Posterior cingulate gyrus (tissue), 11 donors: ENCODE measurements around the gene IRF1.
"Not testable (repeated sequence)": the region's sequence is repeated elsewhere in the genome, so short reads cannot be mapped to it uniquely, and the experiment has no call there.

Experiments
- DNase-seq, 10 donors: peaks; one replicate each; pipeline versions ENCODE4 v3.0.0 to v3.0.0-alpha.2; 2020 to 2021; ENCODE audit warnings: mixed read lengths in 3 of 10
- intact Hi-C: fragments of 100-400 bp; cut with DNase I; formaldehyde crosslinking; loops from one replicate; pipeline ENCODE4 v1.15.1; 2023

The IRF1 gene

GRCh38 chr5:132449060-132449459 lies 41.5 kb downstream of the IRF1 start:
- no peak for DNase-seq
- intact Hi-C loops: no loop called here

GRCh38 chr5:132447196-132447595 lies 43.4 kb downstream of the IRF1 start:
- no peak for DNase-seq
- intact Hi-C loops: no loop called here

- intact Hi-C loops: no loop called here
- DNase-seq: peak in 3 of 10 donors; percentile 34 to 83 (median 61)
Observed at GRCh38 chr5:132446621-132447020, 44.0 kb downstream of the IRF1 start.

GRCh38 chr5:132445930-132446329 lies 44.6 kb downstream of the IRF1 start:
- intact Hi-C loops: no loop called here
- peak in 1 of 10 donors; percentile 27 for DNase-seq

GRCh38 chr5:132445640-132445923 lies 45.0 kb downstream of the IRF1 start:
- intact Hi-C loops: no loop called here
- no peak for DNase-seq

GRCh38 chr5:132444841-132445639 lies 45.5 kb downstream of the IRF1 start:
- intact Hi-C loops: no loop called here
- DNase-seq: no peak

- peak in 1 of 10 donors; percentile 37 for DNase-seq
Observed at GRCh38 chr5:132444061-132444460, 46.5 kb downstream of the IRF1 start.

GRCh38 chr5:132439521-132440089 lies 51.0 kb downstream of the IRF1 start:
- intact Hi-C loops: no loop called here
- DNase-seq: peak in 2 of 10 donors; percentile 35 to 81

More at GRCh38 chr5:132444061-132444460, 46.5 kb downstream of the IRF1 start:
- intact Hi-C loops: no loop called here

- peak in 1 of 10 donors; percentile 52 for DNase-seq
- intact Hi-C loops: no loop called here
Observed at GRCh38 chr5:132438917-132439316, 51.7 kb downstream of the IRF1 start.

- DNase-seq, intact Hi-C loops: not testable (repeated sequence)
Observed at GRCh38 chr5:132438267-132438645, 52.3 kb downstream of the IRF1 start.

GRCh38 chr5:132437604-132438266 lies 52.8 kb downstream of the IRF1 start:
- DNase-seq: peak in 1 of 10 donors; percentile 78
- intact Hi-C loops: no loop called here

- intact Hi-C loops: no loop called here
- DNase-seq: no peak
Observed at GRCh38 chr5:132436936-132437335, 53.6 kb downstream of the IRF1 start.

- no peak for DNase-seq
- intact Hi-C loops: no loop called here
Observed at GRCh38 chr5:132435886-132436285, 54.7 kb downstream of the IRF1 start.

GRCh38 chr5:132435447-132435846 lies 55.1 kb downstream of the IRF1 start:
- DNase-seq: no peak
- intact Hi-C loops: no loop called here

GRCh38 chr5:132434416-132435286 lies 55.9 kb downstream of the IRF1 start:
- intact Hi-C loops: no loop called here
- no peak for DNase-seq

- intact Hi-C loops: no loop called here
- DNase-seq: no peak
Observed at GRCh38 chr5:132433141-132433540, 57.4 kb downstream of the IRF1 start.

- intact Hi-C loops: no loop called here
- no peak for DNase-seq
Observed at GRCh38 chr5:132431632-132432031, 58.9 kb downstream of the IRF1 start.
